Measurements from ENCODE around the gene DNAJC5. TPM values are rescaled to one million over a fixed set of nuclear protein-coding genes. Genes with fewer than 3 reads are reported as not detected.

Gene DNAJC5
- total RNA-seq, 2 donors from 2014 or later: 32.9 to 44.2 TPM

DNA sequence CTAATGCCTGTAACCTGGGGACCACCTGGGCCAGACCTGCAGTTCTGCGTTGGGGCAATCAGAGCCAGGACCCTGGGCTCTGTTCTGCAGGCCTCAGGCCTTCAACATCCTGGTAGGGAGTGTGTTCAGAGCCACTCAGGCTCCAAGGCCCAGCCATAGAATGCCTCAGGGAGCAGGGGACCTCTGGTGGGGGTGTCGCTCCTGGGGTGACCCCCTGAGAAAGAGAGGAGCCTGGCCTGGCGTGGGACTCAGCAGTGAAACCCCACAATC lies 48.8 kb downstream of the DNAJC5 start:
- Histone ChIP-seq H3K4me1 (peaks cover 19% of the 10 kb centered on the region), H3K4me3 (no peak overlapping the region), H3K9me3 (no peaks in the 10 kb centered on the region), H3K27me3 (no peaks in the 10 kb centered on the region), H3K36me3 (replicated peaks in 1 of 2; ENCODE audit: insufficient read depth in 1 of 2, low read depth in 2 of 2) (peaks cover 0 to 32% of the 10 kb centered on the region in 2 donors), H3K27ac (no peak overlapping the region)
- no peak for ATAC-seq
- no peak for DNase-seq
- TF ChIP-seq POLR2A (IDR thresholded peaks at IDR 0.05) (no peak), CTCF (IDR thresholded peaks at IDR 0.05) (no peak)
- WGBS, 2 donors: 94% methylated on average over 3 of the region's 3 CpGs; no CpG with 5 or more reads in 1 of the 2 donors
- intact Hi-C loops (cut with DNase I): no loop called here

GRCh38 chr20:63944078-63944941 lies 49.4 kb downstream of the DNAJC5 start:
- ATAC-seq (no peak), DNase-seq (peak in 1 of 4 donors; percentile 21)
- no peaks in the 10 kb centered on the region for H3K27me3 ChIP-seq
- H3K9me3 ChIP-seq: no peaks in the 10 kb centered on the region
- no peak for TF ChIP-seq POLR2A (IDR thresholded peaks at IDR 0.05)
- no peak overlapping the region for H3K4me3 ChIP-seq
- 81 to 90% methylated on average over 4 to 21 of the region's 35 CpGs for WGBS, 2 donors
- intact Hi-C loops (cut with DNase I): no loop called here
- no peak overlapping the region for H3K27ac ChIP-seq
- H3K36me3 ChIP-seq (replicated peaks in 1 of 2; ENCODE audit: insufficient read depth in 1 of 2, low read depth in 2 of 2): peaks cover 0 to 32% of the 10 kb centered on the region in 2 donors
- H3K4me1 ChIP-seq: peaks cover 24% of the 10 kb centered on the region

DNA sequence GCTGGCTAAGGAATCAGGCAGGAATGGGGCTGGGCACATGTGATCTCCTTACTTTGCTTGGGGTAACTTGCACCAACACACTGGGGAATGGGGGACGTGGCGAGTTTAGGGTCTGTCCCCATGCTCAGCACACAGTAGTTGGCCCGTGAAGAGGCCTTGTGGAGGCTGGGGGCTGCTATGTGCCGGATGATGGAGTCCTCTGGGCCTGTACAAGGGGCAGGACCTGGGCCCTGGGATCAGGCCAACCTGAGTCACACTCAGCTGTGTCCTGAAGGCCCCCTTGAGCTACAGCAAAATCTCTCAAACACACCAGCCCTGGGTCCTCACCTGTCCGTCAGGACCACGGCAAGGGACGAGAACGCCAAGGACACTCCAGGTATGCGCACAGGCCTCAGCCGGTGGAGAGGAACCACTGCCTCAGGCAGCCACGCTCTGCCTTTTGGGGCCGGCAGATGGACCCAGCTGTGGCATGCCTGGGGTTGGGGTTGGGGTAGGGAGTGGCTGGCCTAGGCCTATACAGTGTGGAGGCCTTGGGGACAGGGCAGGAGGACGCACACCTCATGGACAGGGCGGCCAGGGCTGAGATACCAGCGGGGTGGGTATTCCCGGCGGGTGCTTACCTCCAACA lies 50.2 kb downstream of the DNAJC5 start:
- peaks cover 0 to 29% of the 10 kb centered on the region in 2 donors for H3K36me3 ChIP-seq (replicated peaks in 1 of 2; ENCODE audit: insufficient read depth in 1 of 2, low read depth in 2 of 2)
- H3K27me3 ChIP-seq: no peaks in the 10 kb centered on the region
- 91 to 93% methylated on average over 6 to 17 of the region's 17 CpGs for WGBS, 2 donors
- H3K4me3 ChIP-seq: no peak overlapping the region
- peak in 1 of 4 donors; percentile 16 for DNase-seq
- TF ChIP-seq CTCF (IDR thresholded peaks at IDR 0.05) (no peak), POLR2A (IDR thresholded peaks at IDR 0.05) (no peak)
- peaks cover 33% of the 10 kb centered on the region for H3K4me1 ChIP-seq
- intact Hi-C loops (cut with DNase I): no loop called here
- no peaks in the 10 kb centered on the region for H3K9me3 ChIP-seq
- ATAC-seq: no peak
- no peak overlapping the region for H3K27ac ChIP-seq

GRCh38 chr20:63945921-63946920 lies 51.3 kb downstream of the DNAJC5 start:
- H3K27ac ChIP-seq: no peak overlapping the region
- no peak for TF ChIP-seq POLR2A (IDR thresholded peaks at IDR 0.05)
- TF ChIP-seq CTCF (IDR thresholded peaks at IDR 0.05): no peak
- 88 to 94% methylated on average over 7 to 34 of the region's 39 CpGs for WGBS, 2 donors
- intact Hi-C loops (cut with DNase I): no loop called here
- peaks cover 44% of the 10 kb centered on the region for H3K4me1 ChIP-seq
- no peak for ATAC-seq
- no peak overlapping the region for H3K4me3 ChIP-seq
- H3K36me3 ChIP-seq (replicated peaks in 1 of 2; ENCODE audit: insufficient read depth in 1 of 2, low read depth in 2 of 2): peaks cover 0 to 20% of the 10 kb centered on the region in 2 donors
- H3K9me3 ChIP-seq: no peaks in the 10 kb centered on the region
- H3K27me3 ChIP-seq: no peaks in the 10 kb centered on the region
- DNase-seq: no peak

Data from body of pancreas (tissue), 4 donors.